NCI-H1436 (cell line): ENCODE measurements around the gene MRPL40.
A peak's percentile ranks its signal among the peaks of the same experiment; 100 is the strongest.

Source experiments
- DNase-seq: peaks from one replicate; lab custom pipeline; 2025; lab: John Stamatoyannopoulos, UW

MRPL40 gene

GRCh38 chr22:19432133-19432851 is at the start of gene MRPL40:
Gene MRPL40, plus strand, starts transcription at chr22:19432545. Its CDS starts 10 bp downstream, at chr22:19432555.
- peak; percentile 91 for DNase-seq

GRCh38 chr22:19383292-19383691 is 49.1 kb upstream of the MRPL40 start:
- no peak for DNase-seq

GRCh38 chr22:19385221-19385906 is 47.0 kb upstream of the MRPL40 start:
- no peak for DNase-seq

- no peak for DNase-seq
Observed at GRCh38 chr22:19386248-19386647, 46.1 kb upstream of the MRPL40 start.

- DNase-seq = no peak
Observed at GRCh38 chr22:19387038-19387437, 45.3 kb upstream of the MRPL40 start.

GRCh38 chr22:19387575-19387974 is 44.8 kb upstream of the MRPL40 start:
- no peak for DNase-seq

GRCh38 chr22:19393704-19394103 is 38.6 kb upstream of the MRPL40 start:
- no peak for DNase-seq

- DNase-seq = no peak
Observed at GRCh38 chr22:19394274-19395050, 37.9 kb upstream of the MRPL40 start.

- no peak for DNase-seq
Observed at GRCh38 chr22:19395276-19395675, 37.1 kb upstream of the MRPL40 start.

- no peak for DNase-seq
Observed at GRCh38 chr22:19396561-19396933, 35.8 kb upstream of the MRPL40 start.

GRCh38 chr22:19396934-19397733 is 35.2 kb upstream of the MRPL40 start:
- DNase-seq = no peak

- DNase-seq = no peak
Observed at GRCh38 chr22:19397734-19398104, 34.6 kb upstream of the MRPL40 start.

- DNase-seq = no peak
Observed at GRCh38 chr22:19398206-19398605, 34.1 kb upstream of the MRPL40 start.

- DNase-seq = no peak
Observed at GRCh38 chr22:19398652-19399051, 33.7 kb upstream of the MRPL40 start.

GRCh38 chr22:19400881-19401280 is 31.5 kb upstream of the MRPL40 start:
- no peak for DNase-seq

- DNase-seq = no peak
Observed at GRCh38 chr22:19401483-19401882, 30.9 kb upstream of the MRPL40 start.

GRCh38 chr22:19402642-19403191 is 29.6 kb upstream of the MRPL40 start:
- DNase-seq = no peak

GRCh38 chr22:19404676-19405075 is 27.7 kb upstream of the MRPL40 start:
- no peak for DNase-seq

GRCh38 chr22:19405133-19405532 is 27.2 kb upstream of the MRPL40 start:
- DNase-seq = no peak

GRCh38 chr22:19405652-19406051 is 26.7 kb upstream of the MRPL40 start:
- DNase-seq = no peak

- no peak for DNase-seq
Observed at GRCh38 chr22:19406281-19406811, 26.0 kb upstream of the MRPL40 start.

GRCh38 chr22:19406846-19407245 is 25.5 kb upstream of the MRPL40 start:
- DNase-seq = no peak
